ENCODE results near the gene POU2AF3. TPM values are rescaled to one million over a fixed set of nuclear protein-coding genes. Genes with fewer than 3 reads are reported as not detected.
A peak's percentile ranks its signal among the peaks of the same experiment; 100 is the strongest.
"Not testable (repeated sequence)": the region's sequence is repeated elsewhere in the genome, so short reads cannot be mapped to it uniquely, and the experiment has no call there.

Gene POU2AF3
- total RNA-seq, 1 donor from 2014 or later, result not detected

GRCh38 chr11:111300569-111300968, 2.2 kb downstream of the POU2AF3 start:
- no peak for DNase-seq (ENCODE audit: low spot score)

GRCh38 chr11:111301004-111301841, 2.9 kb downstream of the POU2AF3 start:
- no peak for DNase-seq (ENCODE audit: low spot score)

- no peak for DNase-seq (ENCODE audit: low spot score)
Observed at GRCh38 chr11:111301842-111302118, 3.4 kb downstream of the POU2AF3 start.

- no peak for DNase-seq (ENCODE audit: low spot score)
Observed at GRCh38 chr11:111302298-111302697, 4.0 kb downstream of the POU2AF3 start.

- DNase-seq (ENCODE audit: low spot score), result peak; percentile 58
Observed at GRCh38 chr11:111303461-111303860, 5.1 kb downstream of the POU2AF3 start.

- no peak for DNase-seq (ENCODE audit: low spot score)
Observed at GRCh38 chr11:111305162-111305802, 6.9 kb downstream of the POU2AF3 start.

GRCh38 chr11:111305876-111306275, 7.5 kb downstream of the POU2AF3 start:
- no peak for DNase-seq (ENCODE audit: low spot score)

GRCh38 chr11:111306321-111306720, 8.0 kb downstream of the POU2AF3 start:
- DNase-seq (ENCODE audit: low spot score), result no peak

- DNase-seq (ENCODE audit: low spot score), result no peak
Observed at GRCh38 chr11:111307472-111308108, 9.2 kb downstream of the POU2AF3 start.

GRCh38 chr11:111308140-111308539, 9.8 kb downstream of the POU2AF3 start:
- DNase-seq (ENCODE audit: low spot score), result no peak

- DNase-seq (ENCODE audit: low spot score), result no peak
Observed at GRCh38 chr11:111309215-111309915, 11.0 kb downstream of the POU2AF3 start.

- DNase-seq (ENCODE audit: low spot score), result no peak
Observed at GRCh38 chr11:111310088-111310487, 11.7 kb downstream of the POU2AF3 start.

GRCh38 chr11:111310723-111311122, 12.4 kb downstream of the POU2AF3 start:
- DNase-seq (ENCODE audit: low spot score), result no peak

GRCh38 chr11:111312076-111312475, 13.7 kb downstream of the POU2AF3 start:
- no peak for DNase-seq (ENCODE audit: low spot score)

GRCh38 chr11:111319296-111319695, 20.9 kb downstream of the POU2AF3 start:
- DNase-seq (ENCODE audit: low spot score), result no peak

GRCh38 chr11:111320199-111320598, 21.9 kb downstream of the POU2AF3 start:
- DNase-seq (ENCODE audit: low spot score), result not testable (repeated sequence)

GRCh38 chr11:111320728-111321568, 22.6 kb downstream of the POU2AF3 start:
- DNase-seq (ENCODE audit: low spot score), result no peak

GRCh38 chr11:111322534-111322933, 24.2 kb downstream of the POU2AF3 start:
- DNase-seq (ENCODE audit: low spot score), result no peak

GRCh38 chr11:111324277-111324720, 26.0 kb downstream of the POU2AF3 start:
- DNase-seq (ENCODE audit: low spot score), result peak; percentile 49

GRCh38 chr11:111325259-111325658, 26.9 kb downstream of the POU2AF3 start:
- DNase-seq (ENCODE audit: low spot score), result no peak

- DNase-seq (ENCODE audit: low spot score), result no peak
Observed at GRCh38 chr11:111326824-111327223, 28.5 kb downstream of the POU2AF3 start.
